Measurements from ENCODE around the gene OR52K1. TPM values are rescaled to one million over a fixed set of nuclear protein-coding genes. Genes with fewer than 3 reads are reported as not detected.

The OR52K1 gene
- polyA plus RNA-seq, 1 of the 3 experiments (the other 2 are of a cell fraction): not detected

GRCh38 chr11:4460151-4460550, 22.3 kb upstream of the OR52K1 start:
- H3K4me3 ChIP-seq (ENCODE audit: low read depth in 2 of 2, low read length in 1 of 2): peak overlapping the region in 1 of 2 experiments; percentile 21; a peak in 1 of 4 replicates
- no peak for DNase-seq
- no peaks in the 10 kb centered on the region for H3K9me2 ChIP-seq
- no peak overlapping the region for H2AFZ ChIP-seq (ENCODE audit: low read depth)
- no peaks in the 10 kb centered on the region for H3F3A ChIP-seq (replicated peaks; ENCODE audit: insufficient read depth)
- ChIA-PET CTCF (no interaction called here), POLR2A (no interaction called here)
- H3K27me3 ChIP-seq (ENCODE audit: insufficient read depth): no peaks in the 10 kb centered on the region
- H3K27ac ChIP-seq (ENCODE audit: low read depth in 2 of 2, low read length in 1 of 2): no peak overlapping the region
- H3K36me3 ChIP-seq (replicated peaks in 1 of 2; ENCODE audit: control insufficient read depth in 1 of 2, insufficient read depth in 2 of 2, low read length in 1 of 2): no peaks in the 10 kb centered on the region
- H3K9ac ChIP-seq: no peak overlapping the region
- H3K9me3 ChIP-seq: no peaks in the 10 kb centered on the region
- peak overlapping the region; percentile 66 for H3K4me2 ChIP-seq
- TF ChIP-seq, protein P1, sequence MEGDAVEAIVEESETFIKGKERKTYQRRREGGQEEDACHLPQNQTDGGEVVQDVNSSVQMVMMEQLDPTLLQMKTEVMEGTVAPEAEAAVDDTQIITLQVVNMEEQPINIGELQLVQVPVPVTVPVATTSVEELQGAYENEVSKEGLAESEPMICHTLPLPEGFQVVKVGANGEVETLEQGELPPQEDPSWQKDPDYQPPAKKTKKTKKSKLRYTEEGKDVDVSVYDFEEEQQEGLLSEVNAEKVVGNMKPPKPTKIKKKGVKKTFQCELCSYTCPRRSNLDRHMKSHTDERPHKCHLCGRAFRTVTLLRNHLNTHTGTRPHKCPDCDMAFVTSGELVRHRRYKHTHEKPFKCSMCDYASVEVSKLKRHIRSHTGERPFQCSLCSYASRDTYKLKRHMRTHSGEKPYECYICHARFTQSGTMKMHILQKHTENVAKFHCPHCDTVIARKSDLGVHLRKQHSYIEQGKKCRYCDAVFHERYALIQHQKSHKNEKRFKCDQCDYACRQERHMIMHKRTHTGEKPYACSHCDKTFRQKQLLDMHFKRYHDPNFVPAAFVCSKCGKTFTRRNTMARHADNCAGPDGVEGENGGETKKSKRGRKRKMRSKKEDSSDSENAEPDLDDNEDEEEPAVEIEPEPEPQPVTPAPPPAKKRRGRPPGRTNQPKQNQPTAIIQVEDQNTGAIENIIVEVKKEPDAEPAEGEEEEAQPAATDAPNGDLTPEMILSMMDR (IDR thresholded peaks at IDR 0.05): no peak
- TF ChIP-seq SMC3 (IDR thresholded peaks at IDR 0.05; ENCODE audit: low read depth, low read length): no peak
- TF ChIP-seq RCOR1 (IDR thresholded peaks at IDR 0.05; ENCODE audit: low read length): no peak
- TF ChIP-seq TEAD4 (IDR thresholded peaks at IDR 0.05; ENCODE audit: borderline replicate concordance, insufficient read depth): no peak
- TF ChIP-seq, protein P2, sequence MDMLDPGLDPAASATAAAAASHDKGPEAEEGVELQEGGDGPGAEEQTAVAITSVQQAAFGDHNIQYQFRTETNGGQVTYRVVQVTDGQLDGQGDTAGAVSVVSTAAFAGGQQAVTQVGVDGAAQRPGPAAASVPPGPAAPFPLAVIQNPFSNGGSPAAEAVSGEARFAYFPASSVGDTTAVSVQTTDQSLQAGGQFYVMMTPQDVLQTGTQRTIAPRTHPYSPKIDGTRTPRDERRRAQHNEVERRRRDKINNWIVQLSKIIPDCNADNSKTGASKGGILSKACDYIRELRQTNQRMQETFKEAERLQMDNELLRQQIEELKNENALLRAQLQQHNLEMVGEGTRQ (IDR thresholded peaks at IDR 0.05; ENCODE audit: borderline replicate concordance, low read depth, low read length): no peak
- no peak for TF ChIP-seq PBX3 (IDR thresholded peaks at IDR 0.05)
- no peak for TF ChIP-seq SIN3A (IDR thresholded peaks at IDR 0.05; ENCODE audit: borderline replicate concordance, low read depth, low read length)
- TF ChIP-seq RAD21 (IDR thresholded peaks at IDR 0.05; ENCODE audit: low read length): no peak
- TF ChIP-seq TAF1 (IDR thresholded peaks at IDR 0.05; ENCODE audit: borderline replicate concordance, low read depth, low read length): no peak
- no peak for TF ChIP-seq ELF1 (IDR thresholded peaks at IDR 0.05)
- TF ChIP-seq ZBTB33 (IDR thresholded peaks at IDR 0.05; ENCODE audit: borderline replicate concordance, low read depth): no peak
- TF ChIP-seq RFX5 (IDR thresholded peaks at IDR 0.05; ENCODE audit: low read length): no peak
- no peak for TF ChIP-seq MEF2A (IDR thresholded peaks at IDR 0.05; ENCODE audit: borderline replicate concordance, low read depth)
- TF ChIP-seq JUND (IDR thresholded peaks at IDR 0.05): no peak
- no peak for TF ChIP-seq MAX (IDR thresholded peaks at IDR 0.05; ENCODE audit: low read depth)
- H4K20me1 ChIP-seq (ENCODE audit: insufficient read depth): no peaks in the 10 kb centered on the region
- no peaks in the 10 kb centered on the region for H3K4me1 ChIP-seq (ENCODE audit: control insufficient read depth in 1 of 2, insufficient read depth in 2 of 2, low read depth in 1 of 2, low read length in 1 of 2)
- 5% methylated on average over 4 of the region's 4 CpGs for WGBS (ENCODE audit: low lambda C conversion rate)
- H3K79me2 ChIP-seq (ENCODE audit: insufficient read depth): no peaks in the 10 kb centered on the region
